ENCODE measurements around the gene SLC37A4.
"Not testable (repeated sequence)": the region's sequence is repeated elsewhere in the genome, so short reads cannot be mapped to it uniquely, and the experiment has no call there.

The SLC37A4 gene

DNA sequence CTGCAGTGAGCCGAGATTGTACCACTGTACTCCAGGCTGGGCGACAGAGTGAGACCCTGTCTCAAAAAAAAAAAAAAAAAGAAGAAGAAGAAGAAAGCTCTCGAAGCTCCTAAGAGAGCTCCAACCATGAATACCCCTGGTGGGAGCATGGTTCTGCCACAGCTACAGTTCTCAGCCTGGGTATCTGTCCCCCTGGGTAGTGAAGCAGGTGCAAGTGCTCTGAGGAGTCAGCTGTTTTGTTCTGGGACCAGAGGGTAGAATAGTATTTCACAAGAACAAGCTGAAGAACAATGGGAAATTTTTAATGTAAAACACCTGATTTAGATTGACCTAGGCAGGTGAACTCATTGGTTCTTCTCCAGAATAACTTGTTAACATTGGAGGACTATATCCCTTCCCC is 30.6 kb upstream of the SLC37A4 start:
- Histone ChIP-seq H3F3A (ENCODE audit: insufficient read depth, low read length) (peaks cover 10% of the 10 kb centered on the region), H3K9me2 (replicated peaks; ENCODE audit: insufficient read depth, low read length) (no peaks in the 10 kb centered on the region), H4K20me1 (ENCODE audit: insufficient read depth, low read length) (no peaks in the 10 kb centered on the region), H3K36me3 (replicated peaks; ENCODE audit: insufficient read depth, low read length) (no peaks in the 10 kb centered on the region), H3K9ac (ENCODE audit: low read length) (no peak overlapping the region), H3K4me2 (ENCODE audit: low read depth, low read length) (no peak overlapping the region), H3K9me3 (replicated peaks; ENCODE audit: insufficient read depth, low read length) (no peaks in the 10 kb centered on the region), H3K27ac (ENCODE audit: low read length) (no peak overlapping the region), H2AFZ (ENCODE audit: low read length) (no peak overlapping the region), H3K79me2 (ENCODE audit: low read length) (peaks cover 32% of the 10 kb centered on the region), H3K4me1 (ENCODE audit: low read length) (peaks cover 6% of the 10 kb centered on the region; the same call in 1 of the 2 replicates), H3K4me3 (ENCODE audit: low read length) (no peak overlapping the region), H3K27me3 (replicated peaks; ENCODE audit: insufficient read depth, low read length) (no peaks in the 10 kb centered on the region)
- DNase-seq: no peak
- TF ChIP-seq EZH2 (optimal IDR thresholded peaks at IDR 0.05; ENCODE audit: low read depth, low read length) (no peak), EZH2phosphoT487 (IDR thresholded peaks at IDR 0.05; ENCODE audit: low read length) (no peak)
- TF ChIP-seq, protein P1, sequence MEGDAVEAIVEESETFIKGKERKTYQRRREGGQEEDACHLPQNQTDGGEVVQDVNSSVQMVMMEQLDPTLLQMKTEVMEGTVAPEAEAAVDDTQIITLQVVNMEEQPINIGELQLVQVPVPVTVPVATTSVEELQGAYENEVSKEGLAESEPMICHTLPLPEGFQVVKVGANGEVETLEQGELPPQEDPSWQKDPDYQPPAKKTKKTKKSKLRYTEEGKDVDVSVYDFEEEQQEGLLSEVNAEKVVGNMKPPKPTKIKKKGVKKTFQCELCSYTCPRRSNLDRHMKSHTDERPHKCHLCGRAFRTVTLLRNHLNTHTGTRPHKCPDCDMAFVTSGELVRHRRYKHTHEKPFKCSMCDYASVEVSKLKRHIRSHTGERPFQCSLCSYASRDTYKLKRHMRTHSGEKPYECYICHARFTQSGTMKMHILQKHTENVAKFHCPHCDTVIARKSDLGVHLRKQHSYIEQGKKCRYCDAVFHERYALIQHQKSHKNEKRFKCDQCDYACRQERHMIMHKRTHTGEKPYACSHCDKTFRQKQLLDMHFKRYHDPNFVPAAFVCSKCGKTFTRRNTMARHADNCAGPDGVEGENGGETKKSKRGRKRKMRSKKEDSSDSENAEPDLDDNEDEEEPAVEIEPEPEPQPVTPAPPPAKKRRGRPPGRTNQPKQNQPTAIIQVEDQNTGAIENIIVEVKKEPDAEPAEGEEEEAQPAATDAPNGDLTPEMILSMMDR (IDR thresholded peaks at IDR 0.05; ENCODE audit: low read length): no peak

GRCh38 chr11:119059128-119059527 is 28.5 kb upstream of the SLC37A4 start:
- not testable (repeated sequence) for H3K4me1 ChIP-seq (ENCODE audit: low read length); H3K9ac ChIP-seq (ENCODE audit: low read length)

GRCh38 chr11:119057000-119057769 is 26.5 kb upstream of the SLC37A4 start, which contains the start of gene HYOU1:
Gene HYOU1 (minus strand): TSS chr11:119057205. CDS start chr11:119056160, 1,045 bp downstream.
- TF ChIP-seq EZH2phosphoT487 (IDR thresholded peaks at IDR 0.05; ENCODE audit: low read length) (no peak), EZH2 (optimal IDR thresholded peaks at IDR 0.05; ENCODE audit: low read depth, low read length) (no peak)
- TF ChIP-seq, protein P1 (IDR thresholded peaks at IDR 0.05; ENCODE audit: low read length): peak; percentile 30
- peaks cover 9% of the 10 kb centered on the region for H3K4me1 ChIP-seq (ENCODE audit: low read length)
- no peaks in the 10 kb centered on the region for H3K27me3 ChIP-seq (replicated peaks; ENCODE audit: insufficient read depth, low read length)
- H3F3A ChIP-seq (ENCODE audit: insufficient read depth, low read length): peaks cover 11% of the 10 kb centered on the region
- peak within 1 kb of the TSS; percentile 99 for H3K9ac ChIP-seq (ENCODE audit: low read length)
- H3K4me2 ChIP-seq (ENCODE audit: low read depth, low read length): peak within 1 kb of the TSS; percentile 83
- DNase-seq: peak; percentile 98
- H3K79me2 ChIP-seq (ENCODE audit: low read length): peaks cover 50% of the 10 kb centered on the region
- peak within 1 kb of the TSS; percentile 94 for H3K27ac ChIP-seq (ENCODE audit: low read length)
- H3K36me3 ChIP-seq (replicated peaks; ENCODE audit: insufficient read depth, low read length): peaks cover 18% of the 10 kb centered on the region
- no peaks in the 10 kb centered on the region for H3K9me2 ChIP-seq (replicated peaks; ENCODE audit: insufficient read depth, low read length)
- H3K9me3 ChIP-seq (replicated peaks; ENCODE audit: insufficient read depth, low read length): no peaks in the 10 kb centered on the region
- peak within 1 kb of the TSS; percentile 84 for H3K4me3 ChIP-seq (ENCODE audit: low read length)
- 0 out of 2 replicates have a peak, but pooled peaks cover 9% of the 10 kb centered on the region for H4K20me1 ChIP-seq (ENCODE audit: insufficient read depth, low read length)
- H2AFZ ChIP-seq (ENCODE audit: low read length): peak within 1 kb of the TSS; percentile 91

More at GRCh38 chr11:119059128-119059527, 28.5 kb upstream of the SLC37A4 start:
- not testable (repeated sequence) for H3K36me3 ChIP-seq (replicated peaks; ENCODE audit: insufficient read depth, low read length); H3K9me2 ChIP-seq (replicated peaks; ENCODE audit: insufficient read depth, low read length); H3K27me3 ChIP-seq (replicated peaks; ENCODE audit: insufficient read depth, low read length); H2AFZ ChIP-seq (ENCODE audit: low read length); DNase-seq; H3K4me3 ChIP-seq (ENCODE audit: low read length); H3K9me3 ChIP-seq (replicated peaks; ENCODE audit: insufficient read depth, low read length); H3K4me2 ChIP-seq (ENCODE audit: low read depth, low read length); H3K27ac ChIP-seq (ENCODE audit: low read length); H4K20me1 ChIP-seq (ENCODE audit: insufficient read depth, low read length)
- Histone ChIP-seq H3F3A (ENCODE audit: insufficient read depth, low read length) (peaks cover 11% of the 10 kb centered on the region), H3K79me2 (ENCODE audit: low read length) (peaks cover 35% of the 10 kb centered on the region)

Measured in MM.1S (cell line).